ENCODE measurements around the gene CWH43.
"Not testable (repeated sequence)": the region's sequence is repeated elsewhere in the genome, so short reads cannot be mapped to it uniquely, and the experiment has no call there.

The CWH43 gene

DNA sequence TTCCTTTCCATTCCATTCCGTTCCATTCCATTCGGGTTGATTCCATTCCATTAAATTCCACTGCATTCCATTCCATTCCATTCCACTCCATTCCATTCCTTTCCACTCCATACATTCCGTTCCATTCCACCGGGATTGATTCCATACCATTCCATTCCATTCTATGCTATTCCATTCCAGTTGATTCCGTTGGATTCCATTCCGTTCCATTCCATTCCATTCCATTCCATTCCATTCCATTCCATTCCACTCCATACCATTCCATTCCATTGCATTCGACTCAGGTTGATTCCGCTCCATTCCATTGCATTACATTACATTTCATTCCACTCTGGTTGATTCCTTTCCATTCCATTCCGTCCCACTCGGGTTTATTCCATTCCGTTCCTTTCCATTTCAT, 110.1 kb downstream of the CWH43 start:
- DNase-seq (ENCODE audit: low read depth in 1 of 2, low spot score in 1 of 2): not testable (repeated sequence)

DNA sequence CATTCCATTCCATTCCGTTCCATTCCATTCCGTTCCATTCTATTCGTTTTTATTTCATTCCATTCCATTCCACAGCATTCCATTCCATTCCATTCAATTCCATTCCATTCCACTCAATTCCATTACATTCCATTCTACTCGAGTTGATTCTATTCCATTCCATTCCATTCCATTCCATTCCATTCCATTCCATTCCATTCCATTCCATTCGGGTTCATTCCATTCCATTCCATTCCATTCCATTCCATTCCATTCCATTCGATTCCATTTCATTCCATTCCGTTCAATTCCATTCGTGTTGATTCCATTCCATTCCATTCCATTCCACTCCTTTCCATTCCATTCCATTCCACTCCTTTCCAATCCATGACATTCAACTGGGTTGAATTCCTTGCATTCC, 110.6 kb downstream of the CWH43 start:
- not testable (repeated sequence) for DNase-seq (ENCODE audit: low read depth in 1 of 2, low spot score in 1 of 2)

DNA sequence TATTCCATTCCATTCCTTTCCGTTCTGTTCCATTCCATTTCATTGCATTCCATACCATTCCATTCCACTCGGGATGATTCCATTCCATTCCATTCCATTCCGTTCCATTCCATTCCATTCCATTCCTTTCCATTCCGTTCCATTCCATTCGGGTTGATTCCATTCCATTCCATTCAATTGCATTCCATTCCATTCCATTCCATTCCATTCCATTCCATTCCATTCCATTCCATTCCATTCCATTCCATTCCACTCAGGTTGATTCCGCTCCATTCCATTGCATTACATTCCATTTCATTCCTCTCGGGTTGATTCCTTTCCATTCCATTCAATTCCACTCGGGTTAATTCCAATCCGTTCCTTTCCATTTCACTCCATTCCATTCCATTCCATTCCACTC, 111.0 kb downstream of the CWH43 start:
- DNase-seq (ENCODE audit: low read depth in 1 of 2, low spot score in 1 of 2): not testable (repeated sequence)

DNA sequence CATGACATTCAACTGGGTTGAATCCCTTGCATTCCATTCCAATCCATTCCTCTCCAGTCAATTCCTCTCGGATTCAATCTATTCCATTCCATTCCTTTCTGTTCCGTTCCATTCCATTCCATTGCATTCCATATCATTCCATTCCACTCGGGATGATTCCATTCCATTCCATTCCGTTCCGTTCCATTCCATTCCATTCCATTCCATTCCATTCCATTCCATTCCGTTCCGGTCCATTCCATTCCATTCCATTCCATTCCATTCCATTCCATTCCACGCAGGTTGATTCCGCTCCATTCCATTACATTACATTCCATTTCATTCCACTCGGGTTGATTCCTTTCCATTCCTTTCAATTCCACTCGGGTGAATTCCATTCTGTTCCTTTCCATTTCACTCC, 111.4 kb downstream of the CWH43 start:
- DNase-seq (ENCODE audit: low read depth in 1 of 2, low spot score in 1 of 2): not testable (repeated sequence)

DNA sequence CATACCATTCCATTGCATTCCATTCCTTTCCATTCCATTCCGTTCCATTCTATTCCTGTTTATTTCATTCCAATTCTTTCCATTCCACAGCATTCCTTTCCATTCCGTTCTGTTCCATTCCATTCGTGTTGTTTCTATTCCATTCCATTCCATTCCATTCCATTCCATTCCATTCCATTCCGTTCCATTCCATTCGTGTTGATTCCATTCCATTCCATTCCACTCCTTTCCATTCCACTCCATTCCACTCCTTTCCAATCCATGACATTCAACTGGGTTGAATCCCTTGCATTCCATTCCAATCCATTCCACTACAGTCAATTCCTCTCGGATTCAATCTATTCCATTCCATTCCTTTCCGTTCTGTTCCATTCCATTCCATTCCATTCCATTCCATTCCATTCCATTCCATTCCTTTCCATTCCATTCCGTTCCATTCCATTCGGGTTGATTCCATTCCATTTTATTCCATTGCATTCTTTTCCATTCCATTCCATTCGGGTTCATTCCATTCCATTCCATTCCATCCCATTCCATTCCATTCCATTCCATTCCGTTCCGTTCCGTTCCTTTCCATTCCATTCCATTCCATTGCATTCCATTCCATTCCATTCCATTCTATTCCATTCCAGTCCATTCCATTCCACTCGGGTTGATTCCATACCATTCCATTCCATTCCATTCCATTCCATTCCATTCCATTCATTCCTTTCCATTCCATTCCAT, 112.1 kb downstream of the CWH43 start:
- DNase-seq (ENCODE audit: low read depth in 1 of 2, low spot score in 1 of 2): not testable (repeated sequence)

DNA sequence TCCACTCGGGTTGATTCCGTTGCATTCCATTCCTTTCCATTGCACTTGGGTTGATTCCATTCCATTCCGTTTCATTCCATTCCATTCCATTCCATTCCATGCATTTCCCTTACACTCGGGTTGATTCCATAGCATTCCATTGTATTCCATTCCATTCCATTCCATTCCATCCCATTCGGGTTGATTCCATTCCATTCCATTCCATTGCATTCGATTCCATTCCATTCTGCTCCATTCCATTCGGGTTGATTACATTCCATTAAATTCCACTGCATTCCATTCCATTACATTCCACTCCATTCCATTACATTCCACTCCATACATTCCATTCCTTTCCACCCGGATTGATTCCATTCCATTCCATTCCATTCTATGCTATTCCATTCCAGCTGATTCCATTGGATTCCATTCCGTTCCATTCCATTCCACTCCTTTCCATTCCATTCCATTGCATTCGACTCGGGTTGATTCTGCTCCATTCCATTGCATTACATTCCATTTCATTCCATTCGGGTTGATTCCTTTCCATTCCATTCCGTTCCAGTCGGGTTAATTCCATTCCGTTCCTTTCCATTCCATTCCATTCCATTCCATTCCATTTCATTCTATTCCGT, 113.9 kb downstream of the CWH43 start:
- DNase-seq (ENCODE audit: low read depth in 1 of 2, low spot score in 1 of 2): not testable (repeated sequence)

DNA sequence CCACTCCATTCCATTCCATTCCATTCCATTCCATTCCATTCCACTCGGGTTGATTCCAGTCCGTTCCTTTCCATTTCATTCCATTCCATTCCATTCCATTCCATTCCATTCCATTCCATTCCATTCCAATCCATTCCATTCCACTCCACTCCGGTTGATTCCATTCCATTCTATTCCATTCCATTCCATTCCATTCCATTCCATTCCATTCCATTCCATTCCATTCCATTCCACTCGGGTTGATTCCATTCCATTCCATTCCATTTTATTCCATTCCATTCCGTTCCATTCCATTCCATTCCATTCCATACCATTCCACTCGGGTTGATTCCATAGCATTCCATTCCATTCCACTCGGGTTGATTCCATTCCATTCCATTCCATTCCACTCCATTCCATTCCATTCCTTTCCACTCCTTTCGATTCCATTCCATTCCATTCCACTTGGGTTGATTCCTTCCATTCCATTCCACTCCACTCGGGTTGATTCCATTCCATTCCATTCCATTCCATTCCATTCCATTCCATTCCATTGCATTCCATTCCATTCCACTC, 116.3 kb downstream of the CWH43 start:
- DNase-seq (ENCODE audit: low read depth in 1 of 2, low spot score in 1 of 2): not testable (repeated sequence)

DNA sequence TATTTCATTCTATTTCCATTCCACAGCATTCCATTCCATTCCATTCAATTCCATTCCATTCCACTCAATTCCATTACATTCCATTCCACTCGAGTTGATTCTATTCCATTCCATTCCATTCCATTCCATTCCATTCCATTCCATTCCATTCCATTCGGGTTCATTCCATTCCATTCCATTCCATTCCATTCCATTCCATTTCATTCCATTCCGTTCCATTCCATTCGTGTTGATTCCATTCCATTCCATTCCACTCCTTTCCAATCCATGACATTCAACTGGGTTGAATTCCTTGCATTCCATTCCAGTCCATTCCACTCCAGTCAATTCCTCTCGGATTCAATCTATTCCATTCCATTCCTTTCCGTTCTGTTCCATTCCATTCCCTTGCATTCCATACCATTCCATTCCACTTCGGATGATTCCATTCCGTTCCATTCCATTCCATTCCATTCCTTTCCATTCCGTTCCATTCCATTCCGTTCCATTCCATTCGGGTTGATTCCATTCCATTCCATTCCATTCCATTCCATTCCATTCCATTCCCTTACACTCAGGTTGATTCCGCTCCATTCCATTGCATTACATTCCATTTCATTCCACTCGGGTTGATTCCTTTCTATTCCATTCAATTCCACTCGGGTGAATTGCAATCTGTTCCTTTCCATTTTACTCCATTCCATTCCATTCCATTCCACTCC, 117.5 kb downstream of the CWH43 start:
- DNase-seq (ENCODE audit: low read depth in 1 of 2, low spot score in 1 of 2): not testable (repeated sequence)

DNA sequence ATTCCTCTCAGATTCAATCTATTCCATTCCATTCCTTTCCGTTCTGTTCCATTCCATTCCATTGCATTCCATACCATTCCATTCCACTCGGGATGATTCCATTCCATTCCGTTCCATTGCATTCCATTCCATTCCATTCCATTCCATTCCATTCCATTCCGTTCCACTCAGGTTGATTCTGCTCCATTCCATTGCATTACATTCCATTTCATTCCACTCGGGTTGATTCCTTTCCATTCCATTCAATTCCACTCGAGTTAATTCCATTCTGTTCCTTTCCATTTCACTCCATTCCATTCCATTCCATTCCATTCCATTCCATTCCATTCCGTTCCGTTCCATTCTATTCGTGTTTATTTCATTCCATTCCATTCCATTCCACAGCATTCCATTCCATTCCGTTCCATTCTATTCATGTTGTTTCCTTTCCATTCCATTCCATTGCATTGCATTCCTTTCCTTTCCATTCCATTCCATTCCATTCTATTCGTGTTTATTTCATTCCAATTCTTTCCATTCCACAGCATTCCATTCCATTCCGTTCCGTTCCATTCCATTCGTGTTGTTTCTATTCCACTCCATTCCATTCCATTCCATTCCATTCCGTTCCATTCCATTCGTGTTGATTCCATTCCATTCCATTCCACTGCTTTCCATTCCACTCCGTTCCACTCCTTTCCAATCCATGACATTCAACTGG, 118.3 kb downstream of the CWH43 start:
- not testable (repeated sequence) for DNase-seq (ENCODE audit: low read depth in 1 of 2, low spot score in 1 of 2)

DNA sequence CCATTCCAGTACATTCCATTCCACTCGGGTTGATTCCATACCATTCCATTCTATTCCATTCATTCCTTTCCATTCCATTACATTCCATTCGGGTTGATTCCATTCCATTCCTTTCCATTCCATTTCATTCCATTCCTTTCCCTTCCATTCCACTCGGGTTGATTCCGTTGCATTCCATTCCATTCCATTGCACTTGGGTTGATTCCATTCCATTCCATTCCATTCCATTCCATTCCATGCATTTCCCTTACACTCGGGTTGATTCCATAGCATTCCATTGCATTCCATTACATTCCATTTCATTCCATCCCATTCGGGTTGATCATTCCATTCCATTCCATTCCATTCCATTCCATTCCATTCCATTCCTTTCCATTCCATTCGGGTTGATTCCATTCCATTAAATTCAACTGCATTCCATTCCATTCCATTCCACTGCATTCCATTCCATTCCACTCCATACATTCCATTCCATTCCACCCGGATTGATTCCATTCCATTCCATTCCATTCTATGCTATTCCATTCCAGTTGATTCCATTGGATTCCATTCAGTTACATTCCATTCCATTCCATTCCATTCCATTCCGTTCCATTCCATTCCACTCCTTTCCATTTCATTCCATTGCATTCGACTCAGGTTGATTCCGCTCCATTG, 119.3 kb downstream of the CWH43 start:
- not testable (repeated sequence) for DNase-seq (ENCODE audit: low read depth in 1 of 2, low spot score in 1 of 2)

DNA sequence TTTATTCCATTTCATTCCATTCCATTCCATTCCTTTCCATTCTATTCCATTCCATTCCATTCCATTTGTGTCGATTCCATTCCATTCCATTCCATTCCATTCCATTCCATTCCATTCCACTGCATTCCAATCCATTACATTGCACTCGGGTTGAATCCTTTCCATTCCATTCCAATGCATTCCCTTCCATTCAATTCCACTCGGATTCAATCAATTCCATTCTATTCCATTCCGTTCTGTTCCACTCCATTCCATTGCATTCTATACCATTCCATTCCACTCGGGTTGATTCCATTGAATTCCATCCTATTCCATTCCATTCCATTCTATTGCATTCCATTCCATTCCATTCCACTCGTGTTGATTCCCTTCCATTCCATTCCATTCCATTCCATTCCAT, 121.2 kb downstream of the CWH43 start:
- DNase-seq (ENCODE audit: low read depth in 1 of 2, low spot score in 1 of 2): peak in 1 of 2 donors; percentile 26

DNA sequence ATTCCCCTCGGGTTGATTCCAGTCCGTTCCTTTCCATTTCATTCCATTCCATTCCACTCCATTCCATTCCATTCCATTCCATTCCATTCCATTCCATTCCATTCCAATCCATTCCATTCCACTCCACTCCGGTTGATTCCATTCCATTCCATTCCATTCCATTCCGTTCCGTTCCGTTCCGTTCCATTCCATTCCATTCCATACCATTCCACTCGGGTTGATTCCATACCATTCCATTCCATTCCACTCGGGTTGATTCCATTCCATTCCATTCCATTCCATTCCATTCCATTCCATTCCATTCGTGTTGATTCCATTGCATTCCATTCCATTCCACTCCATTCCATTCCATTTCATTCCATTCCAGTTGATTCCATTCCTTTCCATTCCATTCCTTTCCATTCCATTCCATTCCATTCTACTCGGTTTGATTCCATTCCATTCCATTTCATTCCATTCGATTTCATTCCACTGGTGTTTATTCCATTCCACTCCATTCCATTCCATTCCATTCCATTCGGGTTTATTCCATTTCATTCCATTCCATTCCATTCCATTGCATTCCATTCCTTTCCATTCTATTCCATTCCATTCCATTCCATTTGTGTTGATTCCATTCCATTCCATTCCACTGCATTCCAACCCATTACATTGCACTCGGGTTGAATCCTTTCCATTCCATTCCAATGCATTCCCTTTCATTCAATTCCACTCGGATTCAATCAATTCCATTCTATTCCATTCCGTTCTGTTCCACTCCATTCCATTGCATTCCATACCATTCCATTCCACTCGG, 122.3 kb downstream of the CWH43 start:
- not testable (repeated sequence) for DNase-seq (ENCODE audit: low read depth in 1 of 2, low spot score in 1 of 2)

DNA sequence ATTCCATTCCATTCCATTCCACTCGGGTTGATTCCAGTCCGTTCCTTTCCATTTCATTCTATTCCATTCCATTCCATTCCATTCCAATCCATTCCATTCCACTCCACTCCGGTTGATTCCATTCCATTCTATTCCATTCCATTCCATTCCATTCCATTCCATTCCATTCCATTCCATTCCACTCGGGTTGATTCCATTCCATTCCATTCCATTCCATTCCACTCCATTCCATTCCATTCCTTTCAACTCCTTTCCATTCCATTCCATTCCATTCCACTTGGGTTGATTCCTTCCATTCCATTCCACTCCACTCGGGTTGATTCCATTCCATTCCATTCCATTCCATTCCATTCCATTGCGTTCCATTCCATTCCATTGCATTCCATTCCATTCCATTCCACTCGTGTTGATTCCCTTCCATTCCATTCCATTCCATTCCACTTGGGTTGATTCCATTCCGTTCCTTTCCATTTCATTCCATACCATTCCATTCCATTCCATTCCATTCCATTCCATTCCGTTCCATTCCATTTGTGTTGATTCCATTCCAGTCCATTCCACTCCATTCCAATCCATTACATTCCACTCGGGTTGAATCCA, 123.6 kb downstream of the CWH43 start:
- not testable (repeated sequence) for DNase-seq (ENCODE audit: low read depth in 1 of 2, low spot score in 1 of 2)

DNA sequence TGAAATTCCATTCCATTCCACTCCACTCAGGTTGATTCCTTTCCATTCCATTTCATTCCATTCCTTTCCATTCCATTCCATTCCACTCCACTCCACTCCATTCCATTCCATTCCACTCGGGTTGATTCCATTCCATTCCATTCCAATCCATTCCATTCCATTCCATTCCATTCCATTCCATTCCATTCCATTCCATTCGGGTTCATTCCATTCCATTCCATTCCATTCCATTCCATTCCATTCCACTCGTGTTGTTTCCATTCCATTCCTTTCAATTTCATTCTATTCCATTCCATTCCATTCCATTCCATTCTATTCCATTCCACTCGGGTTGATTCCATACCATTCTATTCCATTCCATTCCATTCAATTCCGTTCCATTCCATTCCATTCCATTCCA, 124.5 kb downstream of the CWH43 start:
- DNase-seq (ENCODE audit: low read depth in 1 of 2, low spot score in 1 of 2): not testable (repeated sequence)

Data from activated CD4-positive, alpha-beta T cell treated with anti-CD3 and anti-CD28 coated beads, Interleukin-2, amount 50 U/mL, for 24 hours (primary cell).